ENCODE results near the gene LYPD6.

LYPD6 gene

GRCh38 chr2:149430743-149431736 is 100.7 kb downstream of the LYPD6 start:
- H3K9me3 ChIP-seq (ENCODE audit: insufficient read depth, low read length, severe bottlenecking) = no peaks in the 10 kb centered on the region
- no peaks in the 10 kb centered on the region for H3K79me2 ChIP-seq (ENCODE audit: insufficient read depth, low read length)
- H3K4me3 ChIP-seq (ENCODE audit: low read depth in 1 of 2, low read length in 2 of 2) = no peak overlapping the region
- H2AFZ ChIP-seq (ENCODE audit: low read depth, low read length) = no peak overlapping the region
- H3K4me1 ChIP-seq (ENCODE audit: insufficient read depth, low read length) = no peaks in the 10 kb centered on the region
- H3K9ac ChIP-seq (ENCODE audit: low read depth, low read length) = no peak overlapping the region
- H3K4me2 ChIP-seq (ENCODE audit: insufficient read depth, low read length) = no peak overlapping the region
- H4K20me1 ChIP-seq (ENCODE audit: insufficient read depth, low read length) = no peaks in the 10 kb centered on the region
- H3K36me3 ChIP-seq (ENCODE audit: insufficient read depth, low read length) = no peaks in the 10 kb centered on the region
- no peaks in the 10 kb centered on the region for H3K27me3 ChIP-seq (ENCODE audit: insufficient read depth, low read length, poor library complexity)
- no peak for DNase-seq
- no peak overlapping the region for H3K27ac ChIP-seq (ENCODE audit: low read length)
- no peak for ATAC-seq (ENCODE audit: insufficient read depth, low read depth)
- TF ChIP-seq, protein P1, sequence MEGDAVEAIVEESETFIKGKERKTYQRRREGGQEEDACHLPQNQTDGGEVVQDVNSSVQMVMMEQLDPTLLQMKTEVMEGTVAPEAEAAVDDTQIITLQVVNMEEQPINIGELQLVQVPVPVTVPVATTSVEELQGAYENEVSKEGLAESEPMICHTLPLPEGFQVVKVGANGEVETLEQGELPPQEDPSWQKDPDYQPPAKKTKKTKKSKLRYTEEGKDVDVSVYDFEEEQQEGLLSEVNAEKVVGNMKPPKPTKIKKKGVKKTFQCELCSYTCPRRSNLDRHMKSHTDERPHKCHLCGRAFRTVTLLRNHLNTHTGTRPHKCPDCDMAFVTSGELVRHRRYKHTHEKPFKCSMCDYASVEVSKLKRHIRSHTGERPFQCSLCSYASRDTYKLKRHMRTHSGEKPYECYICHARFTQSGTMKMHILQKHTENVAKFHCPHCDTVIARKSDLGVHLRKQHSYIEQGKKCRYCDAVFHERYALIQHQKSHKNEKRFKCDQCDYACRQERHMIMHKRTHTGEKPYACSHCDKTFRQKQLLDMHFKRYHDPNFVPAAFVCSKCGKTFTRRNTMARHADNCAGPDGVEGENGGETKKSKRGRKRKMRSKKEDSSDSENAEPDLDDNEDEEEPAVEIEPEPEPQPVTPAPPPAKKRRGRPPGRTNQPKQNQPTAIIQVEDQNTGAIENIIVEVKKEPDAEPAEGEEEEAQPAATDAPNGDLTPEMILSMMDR (IDR thresholded peaks at IDR 0.05; ENCODE audit: borderline replicate concordance, extremely low read depth, low read length, poor library complexity, severe bottlenecking) = no peak
- no peak for TF ChIP-seq EZH2 (IDR thresholded peaks at IDR 0.05; ENCODE audit: borderline replicate concordance, low read depth, low read length, severe bottlenecking)

- no peaks in the 10 kb centered on the region for H4K20me1 ChIP-seq (ENCODE audit: insufficient read depth, low read length)
- H3K27me3 ChIP-seq (ENCODE audit: insufficient read depth, low read length, poor library complexity) = no peaks in the 10 kb centered on the region
- no peak for DNase-seq
- ATAC-seq (ENCODE audit: insufficient read depth, low read depth) = no peak
- no peak overlapping the region for H3K27ac ChIP-seq (ENCODE audit: low read length)
- H3K4me2 ChIP-seq (ENCODE audit: insufficient read depth, low read length) = no peak overlapping the region
- no peaks in the 10 kb centered on the region for H3K4me1 ChIP-seq (ENCODE audit: insufficient read depth, low read length)
- H3K4me3 ChIP-seq (ENCODE audit: low read depth in 1 of 2, low read length in 2 of 2) = no peak overlapping the region
- TF ChIP-seq EZH2 (IDR thresholded peaks at IDR 0.05; ENCODE audit: borderline replicate concordance, low read depth, low read length, severe bottlenecking) = no peak
- TF ChIP-seq, protein P1 (IDR thresholded peaks at IDR 0.05; ENCODE audit: borderline replicate concordance, extremely low read depth, low read length, poor library complexity, severe bottlenecking) = no peak
- H3K36me3 ChIP-seq (ENCODE audit: insufficient read depth, low read length) = no peaks in the 10 kb centered on the region
- no peak overlapping the region for H2AFZ ChIP-seq (ENCODE audit: low read depth, low read length)
- H3K79me2 ChIP-seq (ENCODE audit: insufficient read depth, low read length) = no peaks in the 10 kb centered on the region
- no peak overlapping the region for H3K9ac ChIP-seq (ENCODE audit: low read depth, low read length)
- no peaks in the 10 kb centered on the region for H3K9me3 ChIP-seq (ENCODE audit: insufficient read depth, low read length, severe bottlenecking)
Measured at GRCh38 chr2:149438330-149438960, 108.1 kb downstream of the LYPD6 start.

DNA sequence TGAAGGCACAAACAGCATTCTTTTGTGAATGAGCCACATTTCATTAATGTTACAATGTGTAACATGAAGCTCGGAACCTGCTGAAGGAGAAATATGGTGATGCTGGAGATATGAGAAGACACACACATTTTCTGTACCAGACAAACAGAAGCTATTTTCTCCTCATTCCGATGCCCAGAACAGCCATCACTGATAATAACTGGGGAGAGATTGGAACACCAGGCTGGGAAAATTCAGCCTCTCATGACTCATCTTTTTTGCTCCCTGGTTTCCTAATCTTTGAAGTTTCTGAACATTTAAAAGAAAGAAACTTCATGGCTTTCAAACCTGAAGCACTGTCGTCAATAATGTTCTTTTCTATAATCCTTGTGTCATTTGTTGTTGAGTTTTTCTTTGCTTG is 110.9 kb downstream of the LYPD6 start:
- Histone ChIP-seq H3K9me3 (ENCODE audit: insufficient read depth, low read length, severe bottlenecking) (no peaks in the 10 kb centered on the region), H3K27ac (ENCODE audit: low read length) (no peak overlapping the region), H3K36me3 (ENCODE audit: insufficient read depth, low read length) (no peaks in the 10 kb centered on the region), H3K4me3 (ENCODE audit: low read depth in 1 of 2, low read length in 2 of 2) (no peak overlapping the region), H2AFZ (ENCODE audit: low read depth, low read length) (no peak overlapping the region), H3K79me2 (ENCODE audit: insufficient read depth, low read length) (no peaks in the 10 kb centered on the region), H3K9ac (ENCODE audit: low read depth, low read length) (no peak overlapping the region), H3K4me1 (ENCODE audit: insufficient read depth, low read length) (no peaks in the 10 kb centered on the region), H4K20me1 (ENCODE audit: insufficient read depth, low read length) (no peaks in the 10 kb centered on the region), H3K4me2 (ENCODE audit: insufficient read depth, low read length) (no peak overlapping the region), H3K27me3 (ENCODE audit: insufficient read depth, low read length, poor library complexity) (no peaks in the 10 kb centered on the region)
- TF ChIP-seq, protein P1 (IDR thresholded peaks at IDR 0.05; ENCODE audit: borderline replicate concordance, extremely low read depth, low read length, poor library complexity, severe bottlenecking) = no peak
- TF ChIP-seq EZH2 (IDR thresholded peaks at IDR 0.05; ENCODE audit: borderline replicate concordance, low read depth, low read length, severe bottlenecking) = no peak
- ATAC-seq (ENCODE audit: insufficient read depth, low read depth) = no peak
- no peak for DNase-seq
